K562 (cell line): ENCODE measurements around the gene TTBK1. TPM values are rescaled to one million over a fixed set of nuclear protein-coding genes. Genes with fewer than 3 reads are reported as not detected.

Source experiments
- CBX3 ChIP-seq, 2 experiments: IDR thresholded peaks; 1 replicate in 1 of 2; 2 replicates in 1 of 2; pipeline ENCODE4 v1.6.1; 2012; ENCODE audit warnings: inconsistent platforms in 2 of 2, low read length in 2 of 2, borderline replicate concordance in 1 of 2, control low read depth in 1 of 2
- CBX8 ChIP-seq: fragments of 200-600 bp; sonication (generic); IDR thresholded peaks from 2 replicates; pipeline ENCODE4 v1.6.1; 2012; ENCODE audit warnings: borderline replicate concordance, mixed run types, low read depth, mild to moderate bottlenecking, moderate library complexity, mixed read lengths, low read length, control low read depth, inconsistent platforms; ENCODE audit not compliant: poor library complexity, severe bottlenecking; ENCODE audit errors: extremely low read depth
- DDX20 ChIP-seq: fragments of 450-650 bp; IDR thresholded peaks from 2 replicates; pipeline ENCODE4 v1.6.1; 2016; ENCODE audit warnings: missing genetic modification characterization, low read depth, mild to moderate bottlenecking, missing compliant biosample characterization, moderate library complexity
- HDAC1 ChIP-seq, 2 experiments: fragments of 450-650 bp; IDR thresholded peaks; 2 replicates each; pipeline ENCODE4 v1.6.1; 2016 to 2017; ENCODE audit warnings: inconsistent platforms in 1 of 2, mild to moderate bottlenecking in 1 of 2, moderate library complexity in 1 of 2
- HMG20B ChIP-seq: fragments of 250-450 bp; sonication (Bioruptor Pico); IDR thresholded peaks from 2 replicates; pipeline ENCODE4 v1.5.0; 2021; ENCODE audit warnings: mild to moderate bottlenecking
- HNRNPLL ChIP-seq: fragments of 200-400 bp; formaldehyde crosslinking; IDR thresholded peaks from 2 replicates; pipeline ENCODE4 v1.6.1; 2017; ENCODE audit warnings: low read length, low read depth, mild to moderate bottlenecking; ENCODE audit not compliant: poor library complexity, severe bottlenecking
- ILF3 ChIP-seq: fragments of 450-650 bp; IDR thresholded peaks from 2 replicates; pipeline ENCODE4 v1.6.1; 2018; ENCODE audit warnings: antibody characterized with exemption, mild to moderate bottlenecking, moderate library complexity, borderline replicate concordance
- KDM4B ChIP-seq, 2 experiments: fragments of 450-650 bp in 1 of 2; sonication (generic) in 1 of 2; IDR thresholded peaks; 2 replicates each; pipeline ENCODE4 v1.6.1; 2016 to 2017; ENCODE audit warnings: borderline replicate concordance in 2 of 2, antibody characterized with exemption in 1 of 2, low read depth in 1 of 2, mild to moderate bottlenecking in 1 of 2
- L3MBTL2 ChIP-seq: fragments of 450-650 bp; IDR thresholded peaks from 2 replicates; pipeline ENCODE4 v1.6.1; 2016; ENCODE audit warnings: mild to moderate bottlenecking, moderate library complexity
- MAFK ChIP-seq: IDR thresholded peaks from 2 replicates; pipeline ENCODE4 v1.6.1; 2011; ENCODE audit warnings: low read length, improper control_type of control experiment
- MCM7 ChIP-seq, 2 experiments: fragments of 450-650 bp; IDR thresholded peaks; 2 replicates each; pipeline ENCODE4 v1.6.1; 2016 to 2018
- NFRKB ChIP-seq: fragments of 450-650 bp; IDR thresholded peaks from 2 replicates; pipeline ENCODE4 v1.6.1; 2016; ENCODE audit warnings: low read depth
- PHF20 ChIP-seq: fragments of 450-650 bp; IDR thresholded peaks from 2 replicates; pipeline ENCODE4 v1.6.1; 2018; ENCODE audit not compliant: partially characterized antibody
- PHF21A ChIP-seq: fragments of 450-650 bp; IDR thresholded peaks from 2 replicates; pipeline ENCODE4 v1.6.1; 2017; ENCODE audit warnings: low read depth, borderline replicate concordance
- POU5F1 ChIP-seq: fragments of 150-350 bp; IDR thresholded peaks from 2 replicates; pipeline ENCODE4 v1.6.1; 2014; ENCODE audit warnings: borderline replicate concordance, low read length, low read depth, mild to moderate bottlenecking; ENCODE audit not compliant: partially characterized antibody
- RFX1 ChIP-seq: fragments of 450-650 bp; IDR thresholded peaks from 2 replicates; pipeline ENCODE4 v1.6.1; 2016; ENCODE audit warnings: mild to moderate bottlenecking, moderate library complexity
- STAT5A ChIP-seq: IDR thresholded peaks from 2 replicates; pipeline ENCODE4 v1.6.1; 2012; ENCODE audit warnings: low read length, inconsistent platforms, borderline replicate concordance
- STAT5B ChIP-seq: fragments of 250-450 bp; sonication (Bioruptor Pico); IDR thresholded peaks from 2 replicates; pipeline ENCODE4 v1.8.0; 2021; ENCODE audit warnings: mild to moderate bottlenecking, inconsistent platforms
- TAF15 ChIP-seq: fragments of 200-400 bp; formaldehyde crosslinking; IDR thresholded peaks from 2 replicates; pipeline ENCODE4 v1.6.1; 2017; ENCODE audit warnings: mild to moderate bottlenecking, low read depth, low read length, moderate library complexity
- ZBTB12 ChIP-seq: fragments of 250-450 bp; sonication (Bioruptor Pico); IDR thresholded peaks from 2 replicates; pipeline ENCODE4 v1.4.0; 2020
- ZFP36 ChIP-seq: fragments of 150-350 bp; IDR thresholded peaks from 2 replicates; pipeline ENCODE4 v1.6.1; 2018; ENCODE audit warnings: low read length, low read depth; ENCODE audit not compliant: partially characterized antibody
- ZNF133 ChIP-seq: fragments of 250-450 bp; sonication (Bioruptor Pico); IDR thresholded peaks from 2 replicates; pipeline ENCODE4 v1.4.0; 2020; ENCODE audit warnings: mild to moderate bottlenecking
- polyA plus RNA-seq, 8 experiments: library from polyadenylated mRNA; depleted of rRNA in 4 of 8; stranded (reverse) in 5 of 8; unstranded in 3 of 8; fragments of >200 nt; fragmentation: Nextera tagmentation in 2 of 8; fragmentation: Illumina TruSeq in 1 of 8; extraction: Ambion mirVana in 2 of 8; extraction: Trizol in 1 of 8; gene quantifications; 2 replicates each; pipeline versions ENCODE4 v1.2.1 to v1.2.3, GENCODE V29; 2011 to 2014; ENCODE audit warnings: inconsistent platforms in 1 of 8, missing spikeins in 1 of 8
- total RNA-seq, 7 experiments: library from RNA; depleted of rRNA in 6 of 7; stranded (reverse); fragments of >200 nt in 6 of 7; fragmentation: Illumina TruSeq in 2 of 7; extraction: Trizol in 2 of 7; gene quantifications; 2 replicates each; pipeline versions ENCODE4 v1.2.1 to v1.2.3, GENCODE V29; 2011 to 2021; ENCODE audit warnings: low replicate concordance in 1 of 7
- TF ChIP-seq, protein P1 (sequence below): fragments of 450-650 bp; IDR thresholded peaks from 2 replicates; pipeline ENCODE4 v1.6.1; 2016; ENCODE audit warnings: low read depth, mild to moderate bottlenecking, moderate library complexity
- TF ChIP-seq, protein P2 (sequence below): fragments of 250-450 bp; sonication (Bioruptor Pico); IDR thresholded peaks from 2 replicates; pipeline ENCODE4 v1.5.0; 2021; ENCODE audit warnings: mild to moderate bottlenecking, moderate library complexity

TTBK1 gene
- total and polyA plus RNA-seq, 9 of the 15 experiments (the other 6 are each of a cell fraction or from before 2014, with no cell fraction given), result not detected

DNA sequence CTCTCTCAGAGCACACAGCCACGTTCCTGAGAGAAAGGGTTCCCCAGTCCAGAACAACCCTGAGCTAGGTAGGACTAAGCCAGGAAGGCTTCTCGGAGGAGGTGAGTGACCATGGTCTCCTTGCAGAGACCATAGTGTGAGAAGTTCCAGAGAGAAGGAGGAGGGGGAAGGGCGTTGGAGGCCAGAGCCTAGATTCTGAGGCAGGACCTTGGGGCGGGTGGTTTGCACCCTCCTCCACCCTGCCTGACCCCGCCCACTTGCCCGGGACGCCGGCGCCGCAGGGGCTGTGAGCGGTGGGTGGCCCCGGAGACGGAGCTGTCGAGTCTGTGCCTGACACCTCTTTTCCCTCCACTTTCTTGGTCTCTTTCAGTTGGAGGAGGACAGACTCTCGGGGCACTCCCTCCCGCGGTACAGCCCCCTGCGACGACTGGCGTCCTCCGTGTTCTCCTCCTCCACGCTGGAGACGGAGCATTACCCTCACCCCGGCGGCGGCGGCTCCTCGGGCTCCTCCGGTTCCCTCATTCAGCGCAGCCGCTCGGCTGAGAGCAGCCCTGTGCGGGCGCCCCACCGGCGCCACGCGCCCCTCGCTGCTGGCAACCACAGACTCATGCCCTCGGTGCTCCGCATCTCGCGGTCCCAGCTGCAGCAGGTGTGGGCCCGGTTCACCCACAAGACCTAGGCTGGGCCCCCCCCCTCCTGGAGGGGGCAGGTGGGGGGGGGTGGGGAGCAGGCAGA, 26.2 kb downstream of the TTBK1 start (continued):
- 0 out of 4 replicates have a peak, but pooled peaks of 1 of the 2 experiments have one; percentile 39 for TF ChIP-seq KDM4B (IDR thresholded peaks at IDR 0.05; ENCODE audit: borderline replicate concordance in 2 of 2, low read depth in 1 of 2)
- no peak for TF ChIP-seq HNRNPLL
- TF ChIP-seq NFRKB, result no peak
- no peak; a peak in 1 of 3 replicates for TF ChIP-seq CBX3 (IDR thresholded peaks at IDR 0.05; ENCODE audit: borderline replicate concordance in 1 of 2, low read length in 2 of 2)
- no peak for TF ChIP-seq MAFK
- TF ChIP-seq POU5F1, result no peak
- TF ChIP-seq TAF15, result no peak
- TF ChIP-seq, protein P1, sequence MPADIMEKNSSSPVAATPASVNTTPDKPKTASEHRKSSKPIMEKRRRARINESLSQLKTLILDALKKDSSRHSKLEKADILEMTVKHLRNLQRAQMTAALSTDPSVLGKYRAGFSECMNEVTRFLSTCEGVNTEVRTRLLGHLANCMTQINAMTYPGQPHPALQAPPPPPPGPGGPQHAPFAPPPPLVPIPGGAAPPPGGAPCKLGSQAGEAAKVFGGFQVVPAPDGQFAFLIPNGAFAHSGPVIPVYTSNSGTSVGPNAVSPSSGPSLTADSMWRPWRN, result no peak
- TF ChIP-seq ZFP36, result peak; percentile 99
- TF ChIP-seq DDX20 (tag), result no peak
- TF ChIP-seq HMG20B, result no peak
- TF ChIP-seq ILF3, result no peak
- no peak for TF ChIP-seq PHF21A
- TF ChIP-seq STAT5A, result no peak
- peak in 1 of 2 experiments; percentile 38; a peak in 1 of 4 replicates for TF ChIP-seq HDAC1 (IDR thresholded peaks at IDR 0.05)
- no peak for TF ChIP-seq ZBTB12
- no peak for TF ChIP-seq ZNF133 (CRISPR knock-in tag)
- no peak for TF ChIP-seq MCM7 (IDR thresholded peaks at IDR 0.05)
- TF ChIP-seq, protein P2, sequence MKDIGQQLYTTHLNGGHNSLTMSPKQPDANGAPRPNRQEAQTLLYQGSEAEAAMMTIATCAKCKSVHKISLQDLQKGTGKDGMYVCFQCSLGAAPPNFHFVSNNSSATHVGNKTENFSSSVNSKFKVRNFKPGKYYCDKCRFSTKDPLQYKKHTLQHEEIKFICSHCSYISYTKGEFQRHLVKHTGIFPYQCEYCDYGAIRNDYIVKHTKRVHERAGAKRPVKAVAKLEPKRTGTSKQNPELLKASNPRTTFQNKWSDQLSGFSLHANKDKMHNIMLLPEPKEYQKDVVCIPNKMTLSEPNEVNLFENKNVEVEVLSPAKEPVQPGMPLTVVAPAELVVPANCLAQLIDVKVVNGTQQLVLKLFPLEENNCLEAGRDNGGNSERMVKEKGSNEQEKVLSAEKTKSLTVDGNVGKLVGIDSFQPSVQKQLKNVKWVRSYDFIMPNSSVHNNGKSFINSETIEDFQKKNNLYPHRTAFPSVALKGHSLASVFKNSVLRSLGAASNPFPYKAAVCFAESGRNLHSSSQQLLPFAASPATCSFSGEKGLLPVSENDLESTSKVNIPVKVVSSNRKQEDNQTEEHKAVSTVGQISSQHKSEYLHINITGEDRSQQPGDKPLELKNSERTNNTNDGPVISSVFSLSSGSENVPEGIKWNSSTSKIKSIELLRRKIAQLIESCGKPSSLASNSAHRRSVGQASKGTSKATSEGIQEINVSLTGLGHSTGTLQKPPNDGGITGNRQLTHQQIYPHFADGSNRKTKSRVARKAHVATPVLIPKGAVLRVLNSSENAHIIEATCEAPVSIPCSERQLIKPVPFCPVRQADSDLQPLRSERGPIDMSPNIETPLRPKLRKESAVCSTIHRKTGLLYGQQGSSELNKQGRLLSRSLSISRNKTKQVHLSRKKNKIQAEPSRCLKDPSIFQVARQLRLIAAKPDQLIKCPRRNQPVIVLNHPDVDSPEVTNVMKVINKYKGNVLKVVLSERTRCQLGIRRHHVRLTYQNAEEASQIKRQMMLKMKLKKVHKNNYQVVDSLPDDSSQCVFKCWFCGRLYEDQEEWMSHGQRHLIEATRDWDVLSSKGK, result no peak
- peak; percentile 39 for TF ChIP-seq PHF20
- no peak for TF ChIP-seq CBX8
- no peak for TF ChIP-seq STAT5B (CRISPR knock-in tag)
- no peak for TF ChIP-seq RFX1
- TF ChIP-seq L3MBTL2, result peak; percentile 78
